Right atrium auricular region (tissue), 2 donors: ENCODE data around the gene BNC2. TPM values are rescaled to one million over a fixed set of nuclear protein-coding genes. Genes with fewer than 3 reads are reported as not detected.

Experiments used
- DNase-seq: peaks from one replicate; pipeline ENCODE4 v3.0.0-alpha.2; 2019; ENCODE audit warnings: low spot score
- H3K27ac ChIP-seq, 2 donors: fragments of 200-600 bp; sonication (generic); 1 replicate in 1 of 2; 2 replicates in 1 of 2; pipeline ENCODE4 v1.5.1; 2016 to 2019
- H3K27me3 ChIP-seq, 2 donors: fragments of 200-600 bp; sonication (generic); one replicate each; pipeline versions ENCODE4 v1.5.1 to v1.6.0; 2017 to 2019
- H3K36me3 ChIP-seq: fragments of 200-600 bp; sonication (generic); one replicate; pipeline ENCODE4 v1.5.1; 2016
- H3K4me1 ChIP-seq, 2 donors: fragments of 200-600 bp; sonication (generic); one replicate each; pipeline versions ENCODE4 v1.5.1 to v1.6.0; 2017 to 2019
- H3K4me3 ChIP-seq, 2 donors: fragments of 200-600 bp; sonication (generic); 1 replicate in 1 of 2; 2 replicates in 1 of 2; pipeline ENCODE4 v1.5.1; 2017 to 2019; ENCODE audit warnings: mild to moderate bottlenecking in 1 of 2, moderate library complexity in 1 of 2
- H3K9me3 ChIP-seq, 2 donors: fragments of 200-600 bp; sonication (generic); one replicate each; pipeline ENCODE4 v1.5.1; 2019
- CTCF ChIP-seq, 2 donors: fragments of 200-600 bp; sonication (generic); IDR thresholded peaks; one replicate each; pipeline ENCODE4 v1.5.1; 2019; ENCODE audit warnings: antibody characterized with exemption in 2 of 2
- total RNA-seq, 2 donors: library from RNA; depleted of rRNA; stranded (reverse); fragments of >200 nt; gene quantifications; one replicate each; pipeline ENCODE4 v1.1.0, GENCODE V29; 2016

Gene BNC2
- total RNA-seq, 2 donors from 2014 or later = 68.3 to 77.6 TPM

GRCh38 chr9:16611983-16612382 is 258.5 kb downstream of the BNC2 start:
- Histone ChIP-seq H3K9me3 (no peaks in the 10 kb centered on the region), H3K36me3 (no peaks in the 10 kb centered on the region)
- TF ChIP-seq CTCF (IDR thresholded peaks at IDR 0.05) = no peak

GRCh38 chr9:16611001-16611400 is 259.5 kb downstream of the BNC2 start:
- H3K36me3 ChIP-seq = no peaks in the 10 kb centered on the region
- H3K4me1 ChIP-seq = no peaks in the 10 kb centered on the region
- H3K4me3 ChIP-seq = no peak overlapping the region
- no peak for TF ChIP-seq CTCF (IDR thresholded peaks at IDR 0.05)
- H3K9me3 ChIP-seq = no peaks in the 10 kb centered on the region
- no peaks in the 10 kb centered on the region for H3K27me3 ChIP-seq
- no peak overlapping the region for H3K27ac ChIP-seq
- no peak for DNase-seq

More at GRCh38 chr9:16611983-16612382, 258.5 kb downstream of the BNC2 start:
- no peaks in the 10 kb centered on the region for H3K4me1 ChIP-seq
- H3K4me3 ChIP-seq = no peak overlapping the region
- no peaks in the 10 kb centered on the region for H3K27me3 ChIP-seq
- H3K27ac ChIP-seq = no peak overlapping the region
- no peak for DNase-seq

GRCh38 chr9:16610538-16610937 is 259.9 kb downstream of the BNC2 start:
- TF ChIP-seq CTCF (IDR thresholded peaks at IDR 0.05) = no peak
- H3K27ac ChIP-seq = no peak overlapping the region
- H3K4me3 ChIP-seq = no peak overlapping the region
- DNase-seq = no peak
- H3K9me3 ChIP-seq = no peaks in the 10 kb centered on the region
- H3K27me3 ChIP-seq = no peaks in the 10 kb centered on the region
- no peaks in the 10 kb centered on the region for H3K36me3 ChIP-seq
- H3K4me1 ChIP-seq = no peaks in the 10 kb centered on the region

- H3K36me3 ChIP-seq = no peaks in the 10 kb centered on the region
- DNase-seq = no peak
- no peak overlapping the region for H3K4me3 ChIP-seq
- TF ChIP-seq CTCF (IDR thresholded peaks at IDR 0.05) = no peak
- no peak overlapping the region for H3K27ac ChIP-seq
- H3K4me1 ChIP-seq = no peaks in the 10 kb centered on the region
- no peaks in the 10 kb centered on the region for H3K9me3 ChIP-seq
- no peaks in the 10 kb centered on the region for H3K27me3 ChIP-seq
Observed at GRCh38 chr9:16608906-16609305, 261.6 kb downstream of the BNC2 start.

- DNase-seq = no peak
- no peaks in the 10 kb centered on the region for H3K4me1 ChIP-seq
- no peaks in the 10 kb centered on the region for H3K27me3 ChIP-seq
- no peak for TF ChIP-seq CTCF (IDR thresholded peaks at IDR 0.05)
- H3K36me3 ChIP-seq = no peaks in the 10 kb centered on the region
- H3K27ac ChIP-seq = no peak overlapping the region
- H3K4me3 ChIP-seq = no peak overlapping the region
- H3K9me3 ChIP-seq = no peaks in the 10 kb centered on the region
Observed at GRCh38 chr9:16602494-16602893, 268.0 kb downstream of the BNC2 start.

GRCh38 chr9:16601991-16602390 is 268.5 kb downstream of the BNC2 start:
- H3K36me3 ChIP-seq = no peaks in the 10 kb centered on the region
- H3K4me3 ChIP-seq = no peak overlapping the region
- H3K27ac ChIP-seq = no peak overlapping the region
- no peaks in the 10 kb centered on the region for H3K9me3 ChIP-seq
- no peak for DNase-seq
- no peaks in the 10 kb centered on the region for H3K27me3 ChIP-seq
- TF ChIP-seq CTCF (IDR thresholded peaks at IDR 0.05) = no peak
- no peaks in the 10 kb centered on the region for H3K4me1 ChIP-seq
